ENCODE data around the gene ABHD16A.

GRCh38 chr6:31643818-31644454 lies 59.2 kb downstream of the ABHD16A start:
- TF ChIP-seq NFE2L2 (conservative IDR thresholded peaks at IDR 0.05; ENCODE audit: low read length) (no peak), E2F6 (IDR thresholded peaks at IDR 0.05; ENCODE audit: borderline replicate concordance, low read depth) (no peak), JUNB (IDR thresholded peaks at IDR 0.05) (no peak), POLR2AphosphoS2 (conservative IDR thresholded peaks at IDR 0.05; ENCODE audit: low read length) (no peak), CTCF (IDR thresholded peaks at IDR 0.05) (no peak), POLR2A (IDR thresholded peaks at IDR 0.05; ENCODE audit: low read length) (no peak), SMC3 (IDR thresholded peaks at IDR 0.05) (no peak), EP300 (IDR thresholded peaks at IDR 0.05) (no peak)

All from A549 (cell line).